ENCODE data around the gene NACC2.

NACC2 gene

GRCh38 chr9:136088481-136088938 lies 6.6 kb downstream of the NACC2 start:
- peak overlapping the region in 1 of 2 donors; percentile 44 for H3K4me3 ChIP-seq (ENCODE audit: low read depth in 1 of 2, low read length in 2 of 2)
- no peaks in the 10 kb centered on the region for H3K9me3 ChIP-seq (ENCODE audit: control insufficient read depth in 1 of 2, low read length in 2 of 2)
- H3K27me3 ChIP-seq (ENCODE audit: low read depth, low read length): no peaks in the 10 kb centered on the region
- no peak overlapping the region for H3K27ac ChIP-seq (ENCODE audit: low read length)
- H3K4me1 ChIP-seq (ENCODE audit: control insufficient read depth in 1 of 2, insufficient read depth in 2 of 2, low read length in 2 of 2): peaks cover 3 to 91% of the 10 kb centered on the region in 2 donors
- H3K36me3 ChIP-seq (ENCODE audit: control insufficient read depth in 1 of 2, insufficient read depth in 2 of 2, low read length in 2 of 2): peaks cover 0 to 3% of the 10 kb centered on the region in 2 donors

GRCh38 chr9:136087741-136088480 lies 7.2 kb downstream of the NACC2 start:
- peaks cover 0 to 8% of the 10 kb centered on the region in 2 donors for H3K36me3 ChIP-seq (ENCODE audit: control insufficient read depth in 1 of 2, insufficient read depth in 2 of 2, low read length in 2 of 2)
- H3K4me1 ChIP-seq (ENCODE audit: control insufficient read depth in 1 of 2, insufficient read depth in 2 of 2, low read length in 2 of 2): peaks cover 3 to 91% of the 10 kb centered on the region in 2 donors
- no peaks in the 10 kb centered on the region for H3K9me3 ChIP-seq (ENCODE audit: control insufficient read depth in 1 of 2, low read length in 2 of 2)
- H3K27me3 ChIP-seq (ENCODE audit: low read depth, low read length): no peaks in the 10 kb centered on the region
- no peak overlapping the region for H3K27ac ChIP-seq (ENCODE audit: low read length)
- no peak overlapping the region for H3K4me3 ChIP-seq (ENCODE audit: low read depth in 1 of 2, low read length in 2 of 2)

GRCh38 chr9:136086951-136087740 lies 7.9 kb downstream of the NACC2 start:
- H3K4me3 ChIP-seq (ENCODE audit: low read depth in 1 of 2, low read length in 2 of 2): no peak overlapping the region
- H3K36me3 ChIP-seq (ENCODE audit: control insufficient read depth in 1 of 2, insufficient read depth in 2 of 2, low read length in 2 of 2): peaks cover 0 to 8% of the 10 kb centered on the region in 2 donors
- H3K4me1 ChIP-seq (ENCODE audit: control insufficient read depth in 1 of 2, insufficient read depth in 2 of 2, low read length in 2 of 2): peaks cover 3 to 91% of the 10 kb centered on the region in 2 donors
- no peaks in the 10 kb centered on the region for H3K27me3 ChIP-seq (ENCODE audit: low read depth, low read length)
- no peaks in the 10 kb centered on the region for H3K9me3 ChIP-seq (ENCODE audit: control insufficient read depth in 1 of 2, low read length in 2 of 2)
- H3K27ac ChIP-seq (ENCODE audit: low read length): no peak overlapping the region

GRCh38 chr9:136086213-136086881 lies 8.7 kb downstream of the NACC2 start:
- no peaks in the 10 kb centered on the region for H3K27me3 ChIP-seq (ENCODE audit: low read depth, low read length)
- H3K4me1 ChIP-seq (ENCODE audit: control insufficient read depth in 1 of 2, insufficient read depth in 2 of 2, low read length in 2 of 2): peaks cover 3 to 91% of the 10 kb centered on the region in 2 donors
- peaks cover 0 to 8% of the 10 kb centered on the region in 2 donors for H3K36me3 ChIP-seq (ENCODE audit: control insufficient read depth in 1 of 2, insufficient read depth in 2 of 2, low read length in 2 of 2)
- no peak overlapping the region for H3K27ac ChIP-seq (ENCODE audit: low read length)
- no peaks in the 10 kb centered on the region for H3K9me3 ChIP-seq (ENCODE audit: control insufficient read depth in 1 of 2, low read length in 2 of 2)
- H3K4me3 ChIP-seq (ENCODE audit: low read depth in 1 of 2, low read length in 2 of 2): no peak overlapping the region

- Histone ChIP-seq H3K9me3 (ENCODE audit: control insufficient read depth in 1 of 2, low read length in 2 of 2) (no peaks in the 10 kb centered on the region), H3K4me3 (ENCODE audit: low read depth in 1 of 2, low read length in 2 of 2) (no peak overlapping the region), H3K36me3 (ENCODE audit: control insufficient read depth in 1 of 2, insufficient read depth in 2 of 2, low read length in 2 of 2) (peaks cover 0 to 8% of the 10 kb centered on the region in 2 donors), H3K27me3 (ENCODE audit: low read depth, low read length) (no peaks in the 10 kb centered on the region), H3K27ac (ENCODE audit: low read length) (no peak overlapping the region), H3K4me1 (ENCODE audit: control insufficient read depth in 1 of 2, insufficient read depth in 2 of 2, low read length in 2 of 2) (peaks cover 3 to 88% of the 10 kb centered on the region in 2 donors)
These were observed 9.3 kb downstream of the NACC2 start for GRCh38 chr9:136085815-136086212.

- H3K27ac ChIP-seq (ENCODE audit: low read length): no peak overlapping the region
- H3K4me3 ChIP-seq (ENCODE audit: low read depth in 1 of 2, low read length in 2 of 2): no peak overlapping the region
- H3K4me1 ChIP-seq (ENCODE audit: control insufficient read depth in 1 of 2, insufficient read depth in 2 of 2, low read length in 2 of 2): peaks cover 1 to 83% of the 10 kb centered on the region in 2 donors
- peaks cover 0 to 8% of the 10 kb centered on the region in 2 donors for H3K36me3 ChIP-seq (ENCODE audit: control insufficient read depth in 1 of 2, insufficient read depth in 2 of 2, low read length in 2 of 2)
- no peaks in the 10 kb centered on the region for H3K9me3 ChIP-seq (ENCODE audit: control insufficient read depth in 1 of 2, low read length in 2 of 2)
- no peaks in the 10 kb centered on the region for H3K27me3 ChIP-seq (ENCODE audit: low read depth, low read length)
These were observed 10.8 kb downstream of the NACC2 start for GRCh38 chr9:136084063-136084944.

GRCh38 chr9:136083558-136084062 lies 11.5 kb downstream of the NACC2 start:
- Histone ChIP-seq H3K27ac (ENCODE audit: low read length) (no peak overlapping the region), H3K36me3 (ENCODE audit: control insufficient read depth in 1 of 2, insufficient read depth in 2 of 2, low read length in 2 of 2) (peaks cover 0 to 8% of the 10 kb centered on the region in 2 donors), H3K4me1 (ENCODE audit: control insufficient read depth in 1 of 2, insufficient read depth in 2 of 2, low read length in 2 of 2) (peaks cover 5 to 81% of the 10 kb centered on the region in 2 donors), H3K4me3 (ENCODE audit: low read depth in 1 of 2, low read length in 2 of 2) (no peak overlapping the region), H3K9me3 (ENCODE audit: control insufficient read depth in 1 of 2, low read length in 2 of 2) (no peaks in the 10 kb centered on the region), H3K27me3 (ENCODE audit: low read depth, low read length) (no peaks in the 10 kb centered on the region)

GRCh38 chr9:136082496-136083361 lies 12.4 kb downstream of the NACC2 start:
- Histone ChIP-seq H3K9me3 (ENCODE audit: control insufficient read depth in 1 of 2, low read length in 2 of 2) (no peaks in the 10 kb centered on the region), H3K4me1 (ENCODE audit: control insufficient read depth in 1 of 2, insufficient read depth in 2 of 2, low read length in 2 of 2) (peaks cover 5 to 78% of the 10 kb centered on the region in 2 donors), H3K36me3 (ENCODE audit: control insufficient read depth in 1 of 2, insufficient read depth in 2 of 2, low read length in 2 of 2) (peaks cover 0 to 8% of the 10 kb centered on the region in 2 donors), H3K27me3 (ENCODE audit: low read depth, low read length) (no peaks in the 10 kb centered on the region), H3K27ac (ENCODE audit: low read length) (no peak overlapping the region), H3K4me3 (ENCODE audit: low read depth in 1 of 2, low read length in 2 of 2) (no peak overlapping the region)

- no peak overlapping the region for H3K27ac ChIP-seq (ENCODE audit: low read length)
- H3K27me3 ChIP-seq (ENCODE audit: low read depth, low read length): no peaks in the 10 kb centered on the region
- peaks cover 5 to 75% of the 10 kb centered on the region in 2 donors for H3K4me1 ChIP-seq (ENCODE audit: control insufficient read depth in 1 of 2, insufficient read depth in 2 of 2, low read length in 2 of 2)
- no peaks in the 10 kb centered on the region for H3K9me3 ChIP-seq (ENCODE audit: control insufficient read depth in 1 of 2, low read length in 2 of 2)
- H3K4me3 ChIP-seq (ENCODE audit: low read depth in 1 of 2, low read length in 2 of 2): peak overlapping the region in 1 of 2 donors; percentile 1
- H3K36me3 ChIP-seq (ENCODE audit: control insufficient read depth in 1 of 2, insufficient read depth in 2 of 2, low read length in 2 of 2): peaks cover 0 to 8% of the 10 kb centered on the region in 2 donors
These were observed 13.1 kb downstream of the NACC2 start for GRCh38 chr9:136081826-136082495.

Data from muscle layer of duodenum (tissue), 2 donors.